Measurements from ENCODE around the gene SLC13A3. TPM values are rescaled to one million over a fixed set of nuclear protein-coding genes. Genes with fewer than 3 reads are reported as not detected.

The SLC13A3 gene
- total RNA-seq, 1 donor from 2014 or later = 2.9 TPM

DNA sequence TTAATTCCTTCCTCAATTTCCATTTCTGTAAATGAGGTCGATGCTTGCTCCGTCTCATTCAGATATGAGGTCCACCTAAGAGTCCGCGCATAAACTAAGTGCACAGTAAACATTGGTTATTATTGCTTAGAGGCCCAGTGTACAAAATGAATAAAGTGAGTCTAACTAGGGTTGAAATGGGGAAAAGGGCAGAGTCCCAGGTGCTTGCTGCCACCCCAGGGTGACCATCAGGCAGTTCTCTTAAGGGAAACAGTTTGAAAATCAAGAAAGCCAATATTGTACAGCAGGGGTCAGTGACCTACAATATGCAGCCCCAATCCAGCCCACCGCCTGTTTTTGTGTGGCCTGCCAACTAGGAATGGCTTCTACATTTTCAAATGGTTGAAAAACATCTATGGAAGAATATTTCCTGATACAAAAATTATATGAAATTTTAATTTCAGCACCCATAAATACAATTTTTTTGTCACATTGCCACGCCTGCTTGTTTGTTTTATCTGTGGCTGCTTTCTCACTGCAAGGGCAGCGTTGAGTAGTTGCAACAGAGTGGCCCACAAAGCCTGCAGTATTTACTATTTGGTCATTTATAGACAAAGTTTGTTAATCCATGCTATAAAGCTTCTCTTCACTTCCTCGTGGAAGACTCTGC is 43.3 kb downstream of the SLC13A3 start:
- H3K27ac Mint-ChIP-seq = no peak overlapping the region
- H3K4me3 Mint-ChIP-seq (ENCODE audit: low read depth) = no peak overlapping the region
- no peaks in the 10 kb centered on the region for H3K9me3 Mint-ChIP-seq (ENCODE audit: low read depth)
- H3K36me3 Mint-ChIP-seq (ENCODE audit: insufficient read depth) = peaks cover 1% of the 10 kb centered on the region
- no peaks in the 10 kb centered on the region for H3K4me1 Mint-ChIP-seq (ENCODE audit: low read depth)
- no peaks in the 10 kb centered on the region for H3K27me3 Mint-ChIP-seq
- TF ChIP-seq, protein P1, sequence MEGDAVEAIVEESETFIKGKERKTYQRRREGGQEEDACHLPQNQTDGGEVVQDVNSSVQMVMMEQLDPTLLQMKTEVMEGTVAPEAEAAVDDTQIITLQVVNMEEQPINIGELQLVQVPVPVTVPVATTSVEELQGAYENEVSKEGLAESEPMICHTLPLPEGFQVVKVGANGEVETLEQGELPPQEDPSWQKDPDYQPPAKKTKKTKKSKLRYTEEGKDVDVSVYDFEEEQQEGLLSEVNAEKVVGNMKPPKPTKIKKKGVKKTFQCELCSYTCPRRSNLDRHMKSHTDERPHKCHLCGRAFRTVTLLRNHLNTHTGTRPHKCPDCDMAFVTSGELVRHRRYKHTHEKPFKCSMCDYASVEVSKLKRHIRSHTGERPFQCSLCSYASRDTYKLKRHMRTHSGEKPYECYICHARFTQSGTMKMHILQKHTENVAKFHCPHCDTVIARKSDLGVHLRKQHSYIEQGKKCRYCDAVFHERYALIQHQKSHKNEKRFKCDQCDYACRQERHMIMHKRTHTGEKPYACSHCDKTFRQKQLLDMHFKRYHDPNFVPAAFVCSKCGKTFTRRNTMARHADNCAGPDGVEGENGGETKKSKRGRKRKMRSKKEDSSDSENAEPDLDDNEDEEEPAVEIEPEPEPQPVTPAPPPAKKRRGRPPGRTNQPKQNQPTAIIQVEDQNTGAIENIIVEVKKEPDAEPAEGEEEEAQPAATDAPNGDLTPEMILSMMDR (IDR thresholded peaks at IDR 0.05; ENCODE audit: unreplicated experiment) = no peak
- DNase-seq (ENCODE audit: low spot score, unreplicated experiment) = no peak

DNA sequence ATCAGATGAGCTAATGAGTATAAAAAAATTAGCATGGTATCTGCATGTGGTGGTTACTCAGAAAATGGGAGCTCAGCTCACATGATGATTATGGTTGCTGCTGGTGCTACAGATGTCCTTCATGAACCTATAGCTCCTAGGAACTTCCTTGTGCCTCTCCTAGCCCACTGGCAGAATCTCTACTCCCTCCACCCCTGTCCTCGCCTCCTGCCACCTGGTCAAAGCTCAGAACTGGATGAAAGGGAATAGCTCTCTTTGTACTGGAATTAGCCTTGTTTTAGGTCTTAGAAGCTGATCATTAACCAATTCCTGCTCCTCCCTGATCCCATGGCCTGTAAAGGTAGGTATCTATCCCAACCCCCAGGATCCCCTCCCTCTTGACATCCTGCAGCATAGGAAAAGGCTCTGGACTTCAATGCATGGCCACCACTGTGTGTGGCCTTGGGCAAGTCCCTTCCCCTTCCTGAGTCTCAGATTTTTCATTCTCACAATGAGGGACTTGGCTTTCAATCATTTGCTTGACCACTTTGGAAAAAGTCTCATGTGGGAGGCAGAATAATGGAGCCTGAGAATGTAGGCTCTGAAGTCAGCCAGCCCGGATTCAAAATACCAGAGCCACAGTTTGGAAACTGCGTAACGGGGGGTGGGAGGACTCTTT is 43.9 kb downstream of the SLC13A3 start:
- no peaks in the 10 kb centered on the region for H3K27me3 Mint-ChIP-seq
- H3K36me3 Mint-ChIP-seq (ENCODE audit: insufficient read depth) = peaks cover 1% of the 10 kb centered on the region
- no peak overlapping the region for H3K27ac Mint-ChIP-seq
- TF ChIP-seq, protein P1 (IDR thresholded peaks at IDR 0.05; ENCODE audit: unreplicated experiment) = no peak
- no peak overlapping the region for H3K4me3 Mint-ChIP-seq (ENCODE audit: low read depth)
- H3K4me1 Mint-ChIP-seq (ENCODE audit: low read depth) = no peaks in the 10 kb centered on the region
- no peaks in the 10 kb centered on the region for H3K9me3 Mint-ChIP-seq (ENCODE audit: low read depth)
- no peak for DNase-seq (ENCODE audit: low spot score, unreplicated experiment)

DNA sequence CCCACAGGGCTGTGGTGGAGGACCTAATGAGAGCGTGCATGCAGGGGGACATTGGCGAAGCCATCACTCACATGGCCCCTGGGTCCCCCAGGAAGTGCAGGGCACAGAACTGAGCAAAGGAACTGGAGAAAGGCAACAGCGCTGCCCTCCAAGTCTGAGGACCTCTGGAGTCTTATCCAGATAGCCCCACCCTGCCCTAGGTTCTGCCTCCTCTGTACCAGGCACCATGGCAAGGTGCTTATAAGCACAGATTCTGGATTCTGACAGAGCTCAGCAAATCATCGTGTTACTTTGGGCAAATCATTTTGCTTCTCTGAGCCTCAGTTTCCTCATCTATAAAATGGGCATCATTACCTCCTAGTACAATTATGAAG is 44.5 kb downstream of the SLC13A3 start:
- Mint-ChIP-seq H3K9me3 (ENCODE audit: low read depth) (no peaks in the 10 kb centered on the region), H3K27me3 (no peaks in the 10 kb centered on the region), H3K36me3 (ENCODE audit: insufficient read depth) (peaks cover 1% of the 10 kb centered on the region), H3K4me3 (ENCODE audit: low read depth) (no peak overlapping the region), H3K4me1 (ENCODE audit: low read depth) (no peaks in the 10 kb centered on the region), H3K27ac (no peak overlapping the region)
- DNase-seq (ENCODE audit: low spot score, unreplicated experiment) = no peak
- TF ChIP-seq, protein P1 (IDR thresholded peaks at IDR 0.05; ENCODE audit: unreplicated experiment) = no peak

DNA sequence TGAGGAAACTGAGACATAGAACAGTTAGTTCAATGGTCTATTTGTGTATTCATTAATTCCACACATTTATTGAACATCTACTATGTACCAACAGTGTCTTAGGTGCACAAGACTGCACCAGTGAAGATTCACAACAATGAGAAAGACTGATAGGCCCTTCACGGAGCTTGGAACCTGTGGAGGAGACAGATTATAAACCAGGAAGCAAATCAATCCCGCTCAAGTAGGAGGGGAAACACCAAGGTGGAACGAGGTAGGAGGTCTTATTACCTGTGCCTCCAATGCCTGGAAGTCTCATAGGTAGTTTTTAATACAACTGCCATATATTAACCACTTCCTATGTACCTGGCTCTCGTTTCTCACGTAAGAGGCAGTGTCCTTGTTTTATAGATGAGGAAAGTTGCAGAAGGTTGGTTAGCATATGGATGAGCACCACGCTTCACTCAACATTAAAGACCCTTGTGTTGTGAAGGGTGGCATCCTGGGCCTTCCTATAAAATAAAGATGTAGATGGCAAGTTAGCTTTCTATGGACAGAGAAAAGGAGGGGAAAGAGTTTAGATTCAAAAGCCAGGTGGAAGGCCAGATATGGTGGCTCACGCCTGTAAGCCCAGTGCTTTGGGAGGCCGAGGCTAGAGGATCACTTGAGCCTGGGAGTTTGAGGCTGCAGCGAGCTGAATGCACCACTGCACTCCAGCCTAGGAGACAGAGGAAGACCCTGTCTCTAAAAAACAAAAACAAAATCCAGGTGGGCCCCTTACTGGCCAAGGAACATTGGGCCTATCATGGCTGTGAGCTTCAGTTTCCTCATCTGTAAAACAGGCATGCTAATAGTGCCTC is 45.1 kb downstream of the SLC13A3 start:
- H3K4me3 Mint-ChIP-seq (ENCODE audit: low read depth) = no peak overlapping the region
- H3K4me1 Mint-ChIP-seq (ENCODE audit: low read depth) = no peaks in the 10 kb centered on the region
- DNase-seq (ENCODE audit: low spot score, unreplicated experiment) = no peak
- H3K27me3 Mint-ChIP-seq = no peaks in the 10 kb centered on the region
- TF ChIP-seq, protein P1 (IDR thresholded peaks at IDR 0.05; ENCODE audit: unreplicated experiment) = no peak
- no peaks in the 10 kb centered on the region for H3K9me3 Mint-ChIP-seq (ENCODE audit: low read depth)
- H3K27ac Mint-ChIP-seq = no peak overlapping the region
- no peaks in the 10 kb centered on the region for H3K36me3 Mint-ChIP-seq (ENCODE audit: insufficient read depth)

DNA sequence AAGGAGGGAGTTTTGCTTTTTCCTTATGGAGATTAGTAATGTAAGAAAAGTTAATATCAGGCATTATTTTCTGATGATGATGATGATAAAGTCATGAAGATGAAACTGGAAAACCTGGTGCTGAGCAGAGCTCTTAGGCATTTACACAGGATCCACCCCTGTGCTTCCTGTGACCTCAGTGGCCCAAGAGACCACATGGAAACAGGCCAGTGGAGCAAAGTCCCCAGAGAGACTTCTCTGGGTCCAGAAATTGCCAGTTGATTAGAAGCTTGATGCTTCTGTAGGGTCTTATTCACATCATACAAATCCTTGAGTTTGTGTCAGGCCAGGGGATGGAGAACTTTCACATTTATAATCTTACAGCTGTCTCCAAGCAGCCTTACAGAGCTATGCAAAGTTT is 46.1 kb downstream of the SLC13A3 start:
- no peaks in the 10 kb centered on the region for H3K4me1 Mint-ChIP-seq (ENCODE audit: low read depth)
- TF ChIP-seq, protein P1 (IDR thresholded peaks at IDR 0.05; ENCODE audit: unreplicated experiment) = no peak
- H3K9me3 Mint-ChIP-seq (ENCODE audit: low read depth) = no peaks in the 10 kb centered on the region

More for the DNA sequence above, 46.1 kb downstream of the SLC13A3 start:
- no peaks in the 10 kb centered on the region for H3K27me3 Mint-ChIP-seq
- H3K36me3 Mint-ChIP-seq (ENCODE audit: insufficient read depth) = no peaks in the 10 kb centered on the region
- no peak overlapping the region for H3K27ac Mint-ChIP-seq
- H3K4me3 Mint-ChIP-seq (ENCODE audit: low read depth) = no peak overlapping the region
- no peak for DNase-seq (ENCODE audit: low spot score, unreplicated experiment)

All from progenitor cell of endocrine pancreas (in vitro differentiated cells).